Measurements from ENCODE around the gene TTC8.

TTC8 gene

GRCh38 chr14:88799522-88799921 lies 24.9 kb upstream of the TTC8 start:
- TF ChIP-seq CTCF (IDR thresholded peaks at IDR 0.05; ENCODE audit: unreplicated experiment in 3 of 3) = no peak
- Mint-ChIP-seq H3K4me1 (no peaks in the 10 kb centered on the region), H3K9me3 (no peaks in the 10 kb centered on the region), H3K27ac (no peak overlapping the region), H3K36me3 (ENCODE audit: low read depth) (no peaks in the 10 kb centered on the region), H3K4me3 (no peak overlapping the region), H3K27me3 (ENCODE audit: low read depth) (peaks cover 22% of the 10 kb centered on the region)

- Mint-ChIP-seq H3K9me3 (no peaks in the 10 kb centered on the region), H3K4me3 (no peak overlapping the region), H3K36me3 (ENCODE audit: low read depth) (no peaks in the 10 kb centered on the region), H3K27ac (no peak overlapping the region), H3K27me3 (ENCODE audit: low read depth) (peaks cover 12% of the 10 kb centered on the region), H3K4me1 (no peaks in the 10 kb centered on the region)
- TF ChIP-seq CTCF (IDR thresholded peaks at IDR 0.05; ENCODE audit: unreplicated experiment in 3 of 3) = no peak
Measured at GRCh38 chr14:88802596-88802995, 21.9 kb upstream of the TTC8 start.

GRCh38 chr14:88804035-88804434 lies 20.4 kb upstream of the TTC8 start:
- no peaks in the 10 kb centered on the region for H3K36me3 Mint-ChIP-seq (ENCODE audit: low read depth)
- H3K27me3 Mint-ChIP-seq (ENCODE audit: low read depth) = peaks cover 3% of the 10 kb centered on the region
- H3K27ac Mint-ChIP-seq = no peak overlapping the region
- H3K4me1 Mint-ChIP-seq = no peaks in the 10 kb centered on the region
- H3K4me3 Mint-ChIP-seq = no peak overlapping the region
- no peak for TF ChIP-seq CTCF (IDR thresholded peaks at IDR 0.05; ENCODE audit: unreplicated experiment in 3 of 3)
- peaks cover 6% of the 10 kb centered on the region for H3K9me3 Mint-ChIP-seq

- Mint-ChIP-seq H3K36me3 (ENCODE audit: low read depth) (no peaks in the 10 kb centered on the region), H3K4me3 (no peak overlapping the region), H3K27ac (no peak overlapping the region), H3K27me3 (ENCODE audit: low read depth) (no peaks in the 10 kb centered on the region), H3K9me3 (peaks cover 10% of the 10 kb centered on the region), H3K4me1 (no peaks in the 10 kb centered on the region)
- no peak for TF ChIP-seq CTCF (IDR thresholded peaks at IDR 0.05; ENCODE audit: unreplicated experiment in 3 of 3)
Measured at GRCh38 chr14:88804477-88804876, 20.0 kb upstream of the TTC8 start.

GRCh38 chr14:88808359-88808758 lies 16.1 kb upstream of the TTC8 start:
- Mint-ChIP-seq H3K27me3 (ENCODE audit: low read depth) (no peaks in the 10 kb centered on the region), H3K4me1 (no peaks in the 10 kb centered on the region), H3K36me3 (ENCODE audit: low read depth) (no peaks in the 10 kb centered on the region), H3K9me3 (peaks cover 10% of the 10 kb centered on the region), H3K27ac (no peak overlapping the region), H3K4me3 (no peak overlapping the region)
- TF ChIP-seq CTCF (IDR thresholded peaks at IDR 0.05; ENCODE audit: unreplicated experiment in 3 of 3) = no peak

GRCh38 chr14:88815980-88816379 lies 8.5 kb upstream of the TTC8 start:
- Mint-ChIP-seq H3K4me1 (no peaks in the 10 kb centered on the region), H3K27ac (no peak overlapping the region), H3K4me3 (no peak overlapping the region), H3K27me3 (ENCODE audit: low read depth) (no peaks in the 10 kb centered on the region), H3K36me3 (ENCODE audit: low read depth) (no peaks in the 10 kb centered on the region), H3K9me3 (no peaks in the 10 kb centered on the region)
- no peak for TF ChIP-seq CTCF (IDR thresholded peaks at IDR 0.05; ENCODE audit: unreplicated experiment in 3 of 3)

Measured in nephron (organoid).